HG02678 (cell line): ENCODE measurements around the gene SLC9A4.
"Not testable (repeated sequence)": the region's sequence is repeated elsewhere in the genome, so short reads cannot be mapped to it uniquely, and the experiment has no call there.

ENCODE experiments used
- ATAC-seq: cut with Tn5 transposase; IDR thresholded peaks from one replicate; pipeline ENCODE4 v1.9.1; 2021; ENCODE audit warnings: mild to moderate bottlenecking, moderate library complexity; ENCODE audit not compliant: unreplicated experiment

SLC9A4 gene

GRCh38 chr2:102540882-102541281, 67.9 kb downstream of the SLC9A4 start:
- no peak for ATAC-seq

GRCh38 chr2:102544182-102544581, 71.2 kb downstream of the SLC9A4 start:
- no peak for ATAC-seq

DNA sequence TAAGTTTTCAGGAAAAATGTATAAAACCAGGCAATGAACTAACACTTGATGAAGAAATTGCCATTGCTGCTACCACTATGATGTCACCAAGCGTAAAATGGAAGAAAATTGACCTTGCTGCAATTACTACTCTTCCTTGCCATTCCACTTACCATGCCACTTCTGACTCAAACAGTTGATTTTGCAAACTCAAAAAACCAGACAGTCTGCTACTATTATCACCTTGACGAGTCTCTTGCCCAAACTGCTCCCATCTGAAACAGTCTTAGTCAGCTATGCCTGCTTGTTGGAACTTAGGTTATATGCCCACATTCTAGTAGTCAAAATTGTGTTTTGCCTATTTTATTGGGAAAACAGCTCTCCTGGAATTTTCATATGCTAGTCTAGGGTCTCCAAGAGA, 74.4 kb downstream of the SLC9A4 start:
- no peak for ATAC-seq

GRCh38 chr2:102549027-102549426, 76.0 kb downstream of the SLC9A4 start:
- ATAC-seq, result no peak

DNA sequence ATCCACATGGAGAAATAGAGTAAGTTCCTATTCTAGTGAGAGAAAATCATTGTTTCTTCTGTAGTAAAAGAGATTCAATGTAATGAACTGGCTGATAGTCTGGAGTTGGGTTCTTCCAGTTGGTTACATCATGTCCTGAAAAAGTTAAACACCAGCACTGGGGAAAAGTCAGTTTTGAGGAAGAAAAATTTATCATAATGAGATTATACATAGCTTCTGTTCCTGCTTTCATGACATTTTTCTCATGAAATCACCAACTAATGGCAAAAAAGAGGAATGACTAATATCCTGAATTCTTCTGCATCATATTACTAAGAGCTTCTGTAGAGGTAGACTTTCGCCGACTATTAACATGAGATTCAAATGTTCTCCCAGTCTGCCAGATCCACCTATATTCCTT, 77.1 kb downstream of the SLC9A4 start:
- no peak for ATAC-seq

DNA sequence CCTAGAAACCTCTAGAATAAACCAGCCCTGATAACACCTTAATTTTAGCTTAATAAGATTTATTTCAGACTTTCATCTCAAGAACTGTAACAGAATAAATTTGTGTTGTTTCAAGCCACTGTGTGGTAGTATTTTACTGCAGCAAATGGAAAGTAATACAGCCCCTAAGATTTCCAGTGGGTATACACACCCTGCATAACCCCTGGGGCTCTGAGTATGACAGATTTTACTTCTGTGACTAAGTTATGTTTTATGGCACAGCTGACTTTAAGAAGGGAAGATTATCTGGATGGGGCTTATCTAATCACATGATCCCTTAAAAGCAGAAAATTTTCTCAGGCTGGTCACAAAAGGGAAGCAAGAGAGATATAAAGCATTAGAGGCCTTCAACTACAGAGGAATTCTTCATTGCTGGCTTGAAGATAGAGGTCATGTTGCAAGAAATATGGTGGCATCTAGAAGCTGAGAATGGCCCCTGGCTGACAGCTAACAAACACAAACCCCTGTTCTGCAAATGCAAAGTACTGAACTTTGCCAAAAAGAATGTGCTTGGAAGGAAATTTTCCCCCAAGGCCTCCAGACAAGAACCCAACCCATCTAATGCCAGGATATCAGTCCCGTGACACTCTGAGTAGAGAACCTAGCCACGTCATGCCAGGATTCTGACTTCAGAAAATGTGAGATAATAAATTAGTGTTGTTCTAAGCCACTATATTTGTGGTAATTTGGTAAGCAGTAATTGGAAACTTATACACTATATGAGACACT, 78.5 kb downstream of the SLC9A4 start:
- no peak for ATAC-seq

GRCh38 chr2:102553601-102554000, 80.6 kb downstream of the SLC9A4 start:
- ATAC-seq, result no peak

DNA sequence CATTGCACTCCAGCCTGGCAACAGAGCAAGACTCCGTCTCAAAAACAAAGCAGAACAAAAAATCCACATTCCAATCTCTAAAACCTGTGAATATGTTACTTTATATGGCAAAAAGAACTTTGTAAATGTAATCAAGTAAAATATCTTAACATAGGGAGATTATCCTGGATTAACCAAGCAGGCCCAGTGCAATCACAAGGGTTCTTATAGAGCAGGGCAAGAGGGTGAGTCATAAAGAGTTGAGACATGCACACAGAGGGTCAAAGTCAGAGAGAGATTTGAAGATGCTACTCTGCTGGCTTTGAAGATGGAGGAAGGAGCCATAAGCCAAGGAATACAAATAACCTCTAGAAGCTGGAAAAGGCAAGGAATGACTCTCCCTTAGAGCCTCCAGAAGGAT, 85.4 kb downstream of the SLC9A4 start:
- no peak for ATAC-seq

GRCh38 chr2:102562542-102562941, 89.5 kb downstream of the SLC9A4 start:
- ATAC-seq, result not testable (repeated sequence)

GRCh38 chr2:102575888-102576287, 102.9 kb downstream of the SLC9A4 start:
- no peak for ATAC-seq

DNA sequence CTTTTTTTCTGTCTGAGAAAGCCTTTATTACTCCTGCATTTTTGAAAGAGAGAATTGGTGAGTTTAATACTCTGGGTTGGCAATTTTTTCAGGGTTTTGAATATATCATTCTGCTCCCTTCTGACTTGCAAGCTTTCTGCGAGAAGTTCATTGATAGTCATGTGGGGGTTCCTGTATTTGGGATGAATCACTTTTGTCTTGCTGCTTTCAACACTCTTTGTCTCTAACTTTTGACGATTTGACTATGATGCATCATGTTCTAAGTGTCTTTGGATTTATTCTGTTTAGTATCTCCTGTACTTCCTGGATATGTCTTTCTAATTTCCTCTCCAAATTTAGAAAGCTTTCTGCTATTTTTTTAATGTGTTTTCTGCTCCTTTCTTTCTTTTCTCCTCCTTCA, 105.3 kb downstream of the SLC9A4 start:
- ATAC-seq, result no peak

- ATAC-seq, result no peak
These were observed 108.9 kb downstream of the SLC9A4 start for GRCh38 chr2:102581911-102582310.

DNA sequence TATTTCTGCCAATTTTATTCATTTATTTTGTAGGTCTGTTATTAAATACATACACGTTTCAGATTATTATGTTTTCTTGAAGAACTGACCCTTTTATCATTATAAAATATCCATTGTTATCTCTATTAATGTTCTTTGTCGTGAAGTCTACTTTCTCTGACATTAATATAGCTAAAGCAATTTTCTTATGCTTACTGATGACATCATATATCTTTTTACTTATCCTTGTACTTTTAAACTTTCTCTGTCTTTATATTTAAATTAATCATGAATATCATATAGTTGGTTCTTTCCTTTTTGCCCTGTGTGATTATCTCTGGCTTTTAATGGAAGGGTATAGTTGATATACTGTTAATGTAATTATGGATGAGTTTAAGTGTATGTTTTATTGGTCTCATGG, 109.8 kb downstream of the SLC9A4 start:
- ATAC-seq, result no peak
